ENCODE measurements around the gene PSMC3IP. TPM values are rescaled to one million over a fixed set of nuclear protein-coding genes. Genes with fewer than 3 reads are reported as not detected.

PSMC3IP gene
- total RNA-seq, 4 donors from 2014 or later, result 4.9 to 9.0 (median 7.4) TPM

- H3K4me3 ChIP-seq, result no peak overlapping the region
- H3K4me1 ChIP-seq, result peaks cover 0 to 33% (median 11%) of the 10 kb centered on the region in 4 donors
- H3K9me3 ChIP-seq, result no peaks in the 10 kb centered on the region
- TF ChIP-seq EP300 (IDR thresholded peaks at IDR 0.05), result no peak
- no peak for TF ChIP-seq POLR2A (IDR thresholded peaks at IDR 0.05)
- no peak for TF ChIP-seq CTCF (IDR thresholded peaks at IDR 0.05)
- WGBS, 2 donors, result 93 to 97% methylated on average over 2 of the region's 2 CpGs
- no peak for DNase-seq (ENCODE audit: low spot score in 2 of 2)
- no peaks in the 10 kb centered on the region for H3K36me3 ChIP-seq
- peak overlapping the region in 1 of 4 donors; percentile 78 for H3K27ac ChIP-seq
- no peaks in the 10 kb centered on the region for H3K27me3 ChIP-seq
Observed at GRCh38 chr17:42530952-42531454, 46.5 kb downstream of the PSMC3IP start.

GRCh38 chr17:42529061-42529460, 48.5 kb downstream of the PSMC3IP start:
- Histone ChIP-seq H3K36me3 (no peaks in the 10 kb centered on the region), H3K27ac (no peak overlapping the region), H3K4me3 (no peak overlapping the region), H3K9me3 (no peaks in the 10 kb centered on the region), H3K27me3 (no peaks in the 10 kb centered on the region), H3K4me1 (peaks cover 0 to 35% (median 8%) of the 10 kb centered on the region in 4 donors)
- TF ChIP-seq CTCF (IDR thresholded peaks at IDR 0.05), result no peak
- TF ChIP-seq EP300 (IDR thresholded peaks at IDR 0.05), result no peak
- TF ChIP-seq POLR2A (IDR thresholded peaks at IDR 0.05), result no peak
- DNase-seq (ENCODE audit: low spot score in 2 of 2), result no peak
- WGBS, 2 donors, result 85 to 90% methylated on average over 3 of the region's 3 CpGs

- 84 to 86% methylated on average over 6 of the region's 6 CpGs for WGBS, 2 donors
- TF ChIP-seq EP300 (IDR thresholded peaks at IDR 0.05) (no peak), CTCF (IDR thresholded peaks at IDR 0.05) (no peak), POLR2A (IDR thresholded peaks at IDR 0.05) (no peak)
- no peaks in the 10 kb centered on the region for H3K9me3 ChIP-seq
- H3K27me3 ChIP-seq, result no peaks in the 10 kb centered on the region
- H3K4me1 ChIP-seq, result peaks cover 0 to 43% (median 11%) of the 10 kb centered on the region in 4 donors
- no peaks in the 10 kb centered on the region for H3K36me3 ChIP-seq
- no peak overlapping the region for H3K27ac ChIP-seq
- DNase-seq (ENCODE audit: low spot score in 2 of 2), result no peak
- no peak overlapping the region for H3K4me3 ChIP-seq
Observed at GRCh38 chr17:42527932-42528331, 49.6 kb downstream of the PSMC3IP start.

GRCh38 chr17:42526031-42526444, 51.5 kb downstream of the PSMC3IP start:
- Histone ChIP-seq H3K27me3 (no peaks in the 10 kb centered on the region), H3K9me3 (no peaks in the 10 kb centered on the region), H3K4me3 (no peak overlapping the region), H3K27ac (peak overlapping the region in 3 of 4 donors; percentile 23 to 44 (median 43)), H3K36me3 (no peaks in the 10 kb centered on the region), H3K4me1 (peaks cover 5 to 57% (median 26%) of the 10 kb centered on the region in 4 donors)
- WGBS, 2 donors, result 66 to 76% methylated on average over 6 of the region's 6 CpGs
- DNase-seq (ENCODE audit: low spot score in 2 of 2), result no peak
- TF ChIP-seq POLR2A (IDR thresholded peaks at IDR 0.05) (no peak), EP300 (IDR thresholded peaks at IDR 0.05) (no peak), CTCF (IDR thresholded peaks at IDR 0.05) (no peak)

GRCh38 chr17:42525221-42525620, 52.3 kb downstream of the PSMC3IP start:
- peak overlapping the region in 2 of 4 donors; percentile 37 to 44 for H3K27ac ChIP-seq
- no peak for DNase-seq (ENCODE audit: low spot score in 2 of 2)
- H3K4me3 ChIP-seq, result no peak overlapping the region
- H3K4me1 ChIP-seq, result peaks cover 5 to 65% (median 34%) of the 10 kb centered on the region in 4 donors
- H3K27me3 ChIP-seq, result no peaks in the 10 kb centered on the region
- 68 to 70% methylated on average over 2 of the region's 2 CpGs for WGBS, 2 donors
- no peaks in the 10 kb centered on the region for H3K9me3 ChIP-seq
- no peak for TF ChIP-seq POLR2A (IDR thresholded peaks at IDR 0.05)
- no peaks in the 10 kb centered on the region for H3K36me3 ChIP-seq

Data from tibial nerve (tissue), 4 donors.